OCI-LY7 (cell line): ENCODE results near the gene PPP3CA. TPM values are rescaled to one million over a fixed set of nuclear protein-coding genes. Genes with fewer than 3 reads are reported as not detected.

Experiments
- BruUV-seq: library from RNA; stranded (reverse); fragments of 400-500 nt; replicated peaks from 2 replicates; lab custom pipeline; 2021; lab: Mats Ljungman, UMichigan
- CTCF ChIA-PET: fragments of 300-600 bp; sonication (Branson Sonifier 250); formaldehyde crosslinking; loops from one replicate; lab custom pipeline; 2022; ENCODE audit warnings: antibody characterized with exemption; ENCODE audit not compliant: unreplicated experiment; lab: Charles Lee
- POLR2A ChIA-PET: fragments of 300-600 bp; sonication (Branson Sonifier 250); formaldehyde crosslinking; loops from one replicate; lab custom pipeline; 2022; ENCODE audit warnings: antibody characterized with exemption; lab: Charles Lee
- DNase-seq: peaks from one replicate; pipeline ENCODE4 v3.0.0-alpha.2; 2015; ENCODE audit warnings: low spot score
- H2AFZ ChIP-seq: fragments of 200-600 bp; sonication (generic), shearing (Covaris generic); 2 replicates; pipeline ENCODE4 v1.6.1; 2014; ENCODE audit warnings: mild to moderate bottlenecking, antibody characterized with exemption, low read length, moderate library complexity
- H3K27ac ChIP-seq: fragments of 200-600 bp; sonication (generic); 2 replicates; pipeline ENCODE4 v1.5.1; 2014; ENCODE audit warnings: mixed run types, low read depth, mild to moderate bottlenecking, moderate library complexity, low read length, inconsistent platforms; ENCODE audit not compliant: poor library complexity, severe bottlenecking
- H3K36me3 ChIP-seq: fragments of 200-600 bp; sonication (generic); 2 replicates; pipeline ENCODE4 v1.6.1; 2014; ENCODE audit warnings: mild to moderate bottlenecking, antibody characterized with exemption, low read length, moderate library complexity, mixed read lengths; ENCODE audit not compliant: insufficient read depth
- H3K4me1 ChIP-seq: fragments of 200-600 bp; sonication (generic); 2 replicates; pipeline ENCODE4 v1.5.1; 2014; ENCODE audit warnings: mild to moderate bottlenecking, low read length; ENCODE audit not compliant: insufficient read depth, poor library complexity, severe bottlenecking
- H3K4me2 ChIP-seq: fragments of 200-600 bp; sonication (generic); 2 replicates; pipeline ENCODE4 v1.6.1; 2014; ENCODE audit warnings: mild to moderate bottlenecking, low read length
- H3K4me3 ChIP-seq: fragments of 200-600 bp; sonication (generic); 2 replicates; pipeline ENCODE4 v1.5.1; 2014; ENCODE audit warnings: mild to moderate bottlenecking, low read depth, low read length; ENCODE audit not compliant: poor library complexity, severe bottlenecking
- H3K79me2 ChIP-seq: fragments of 200-600 bp; sonication (generic); 2 replicates; pipeline ENCODE4 v1.6.1; 2016; ENCODE audit warnings: low read depth, mild to moderate bottlenecking, low read length, moderate library complexity, mixed read lengths; ENCODE audit not compliant: insufficient read depth
- H3K9me2 ChIP-seq: fragments of 200-600 bp; sonication (generic); 2 replicates; pipeline ENCODE4 v1.6.1; 2016; ENCODE audit warnings: mild to moderate bottlenecking, low read length, mixed read lengths; ENCODE audit not compliant: insufficient read depth
- H3K9me3 ChIP-seq: fragments of 200-600 bp; sonication (generic); 2 replicates; pipeline ENCODE4 v1.6.1; 2014; ENCODE audit warnings: mild to moderate bottlenecking, mixed run types, low read length, mixed read lengths
- H4K20me1 ChIP-seq: fragments of 200-600 bp; sonication (generic); 2 replicates; pipeline ENCODE4 v1.6.1; 2014; ENCODE audit warnings: mild to moderate bottlenecking, antibody characterized with exemption, low read length, moderate library complexity, mixed read lengths; ENCODE audit not compliant: insufficient read depth
- EZH2phosphoT487 ChIP-seq: fragments of 200-600 bp; sonication (generic); IDR thresholded peaks from 2 replicates; pipeline ENCODE4 v1.6.1; 2018; ENCODE audit warnings: low read depth, borderline replicate concordance, mild to moderate bottlenecking, mixed run types, antibody characterized with exemption, low read length, moderate library complexity, mixed read lengths
- intact Hi-C: fragments of 100-400 bp; cut with micrococcal nuclease; formaldehyde crosslinking; loops from one replicate; pipeline ENCODE4 v1.10.0; 2022; ENCODE audit not compliant: unreplicated experiment
- total RNA-seq, 2 experiments: library from RNA; depleted of rRNA in 1 of 2; stranded (reverse); fragments of >200 nt in 1 of 2; shearing (Covaris generic) in 1 of 2; gene quantifications; 2 replicates each; pipeline ENCODE4 v1.2.3, GENCODE V29; 2014 to 2022
- TF ChIP-seq, protein P1 (sequence below): fragments of 200-600 bp; sonication (generic); conservative IDR thresholded peaks from 2 replicates; pipeline ENCODE4 v1.5.1; 2014; ENCODE audit warnings: mild to moderate bottlenecking, antibody characterized with exemption, low read length, moderate library complexity, mixed read lengths

The PPP3CA gene
- total RNA-seq, 2 experiments from 2014 or later, result 9.2 to 13.6 TPM

DNA sequence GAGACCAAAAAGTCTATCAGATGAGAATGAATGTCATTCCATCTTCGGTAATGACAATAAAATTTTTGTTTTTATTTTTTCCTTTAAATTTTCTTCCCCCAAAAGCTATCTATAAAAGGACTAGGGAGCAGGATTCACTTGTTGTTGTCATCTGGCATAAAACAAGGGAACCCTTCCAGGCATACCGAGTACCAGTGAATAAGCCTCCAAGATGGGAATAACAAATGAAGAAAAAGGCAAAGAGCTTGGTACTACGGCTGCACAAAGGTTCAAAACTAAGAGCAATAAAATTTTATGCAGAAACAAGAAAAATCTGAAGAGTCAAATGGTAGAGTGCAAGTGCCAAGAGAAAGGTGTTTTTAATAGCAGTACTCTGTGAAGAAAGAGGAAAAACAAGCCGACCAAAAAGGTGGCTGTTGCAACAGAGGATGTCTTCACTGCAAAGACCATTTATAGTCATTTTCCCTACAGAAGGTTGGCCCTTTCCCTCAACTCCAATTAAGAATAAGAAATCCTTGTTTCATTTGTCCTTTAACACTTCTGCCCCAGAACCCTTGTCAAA is 25.8 kb downstream of the PPP3CA start:
- Histone ChIP-seq H3K4me3 (no peak overlapping the region), H3K36me3 (no peaks in the 10 kb centered on the region), H3K9me2 (no peaks in the 10 kb centered on the region), H3K79me2 (no peaks in the 10 kb centered on the region), H4K20me1 (0 out of 2 replicates have a peak, but pooled peaks cover 13% of the 10 kb centered on the region), H2AFZ (no peak overlapping the region), H3K4me2 (no peak overlapping the region), H3K9me3 (no peaks in the 10 kb centered on the region), H3K27ac (no peak overlapping the region), H3K4me1 (no peaks in the 10 kb centered on the region)
- no peak for DNase-seq
- no TSS peak for BruUV-seq
- ChIA-PET CTCF (no interaction called here), POLR2A (interaction anchor here (1.3 kb wide), 1 partner anchor 20 kb away, joined by 4 read pairs; no protein-coding TSS in a partner anchor)
- TF ChIP-seq, protein P1, sequence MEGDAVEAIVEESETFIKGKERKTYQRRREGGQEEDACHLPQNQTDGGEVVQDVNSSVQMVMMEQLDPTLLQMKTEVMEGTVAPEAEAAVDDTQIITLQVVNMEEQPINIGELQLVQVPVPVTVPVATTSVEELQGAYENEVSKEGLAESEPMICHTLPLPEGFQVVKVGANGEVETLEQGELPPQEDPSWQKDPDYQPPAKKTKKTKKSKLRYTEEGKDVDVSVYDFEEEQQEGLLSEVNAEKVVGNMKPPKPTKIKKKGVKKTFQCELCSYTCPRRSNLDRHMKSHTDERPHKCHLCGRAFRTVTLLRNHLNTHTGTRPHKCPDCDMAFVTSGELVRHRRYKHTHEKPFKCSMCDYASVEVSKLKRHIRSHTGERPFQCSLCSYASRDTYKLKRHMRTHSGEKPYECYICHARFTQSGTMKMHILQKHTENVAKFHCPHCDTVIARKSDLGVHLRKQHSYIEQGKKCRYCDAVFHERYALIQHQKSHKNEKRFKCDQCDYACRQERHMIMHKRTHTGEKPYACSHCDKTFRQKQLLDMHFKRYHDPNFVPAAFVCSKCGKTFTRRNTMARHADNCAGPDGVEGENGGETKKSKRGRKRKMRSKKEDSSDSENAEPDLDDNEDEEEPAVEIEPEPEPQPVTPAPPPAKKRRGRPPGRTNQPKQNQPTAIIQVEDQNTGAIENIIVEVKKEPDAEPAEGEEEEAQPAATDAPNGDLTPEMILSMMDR, result no peak
- no peak for TF ChIP-seq EZH2phosphoT487
- intact Hi-C loops, result no loop called here

DNA sequence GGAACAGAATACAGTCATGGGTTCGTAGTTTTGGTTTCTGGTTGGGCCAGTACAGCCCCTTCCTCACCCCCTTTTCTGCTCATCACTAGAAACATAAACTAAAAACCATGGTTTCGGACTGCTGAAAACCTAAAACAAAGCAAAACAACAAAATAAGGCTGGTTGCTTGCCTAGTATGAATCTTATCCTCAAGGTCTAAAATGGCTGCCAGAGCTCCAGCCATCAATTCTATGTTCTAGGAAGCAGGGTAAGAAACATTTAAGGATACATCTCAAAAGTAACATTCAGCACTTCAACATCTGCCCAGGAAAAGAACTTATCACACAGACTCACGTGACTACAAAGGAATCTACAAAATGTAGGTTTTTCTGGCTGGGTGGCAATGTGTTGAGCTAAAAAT is 31.5 kb downstream of the PPP3CA start:
- ChIA-PET CTCF (no interaction called here), POLR2A (interaction anchor here (0.8 kb wide), 1 partner anchor 10 kb away, joined by 6 read pairs; no protein-coding TSS in a partner anchor)
- H3K4me2 ChIP-seq, result no peak overlapping the region
- H3K4me3 ChIP-seq, result no peak overlapping the region
- no peak for DNase-seq
- no peaks in the 10 kb centered on the region for H3K36me3 ChIP-seq
- intact Hi-C loops, result no loop called here
- no peak for TF ChIP-seq EZH2phosphoT487
- TF ChIP-seq, protein P1, result no peak
- H3K79me2 ChIP-seq, result no peaks in the 10 kb centered on the region
- no peak overlapping the region for H2AFZ ChIP-seq
- H3K27ac ChIP-seq, result no peak overlapping the region
- 0 out of 2 replicates have a peak, but pooled peaks cover 4% of the 10 kb centered on the region for H4K20me1 ChIP-seq
- H3K4me1 ChIP-seq, result no peaks in the 10 kb centered on the region
- no peaks in the 10 kb centered on the region for H3K9me2 ChIP-seq
- no TSS peak for BruUV-seq
- 0 out of 2 replicates have a peak, but pooled peaks cover 9% of the 10 kb centered on the region for H3K9me3 ChIP-seq

DNA sequence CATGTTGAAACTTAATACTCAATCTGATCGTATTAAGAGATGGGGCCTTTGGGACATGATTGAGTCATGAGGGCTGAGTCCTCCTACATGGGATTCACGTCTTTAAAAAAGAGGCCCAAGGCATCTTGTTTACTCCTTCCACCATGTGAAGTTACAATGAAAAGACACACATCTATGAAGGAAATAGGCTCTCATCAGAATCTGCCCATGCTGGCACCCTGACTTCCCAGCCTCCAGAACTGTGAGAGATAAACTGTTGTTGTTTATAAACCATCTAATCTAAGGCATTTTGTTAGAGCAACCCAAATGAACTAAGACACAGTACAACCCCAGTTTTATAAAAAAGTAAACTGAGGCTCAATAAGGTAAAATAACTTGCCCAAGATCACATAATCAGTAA is 32.3 kb downstream of the PPP3CA start:
- ChIA-PET POLR2A (no interaction called here), CTCF (no interaction called here)
- Histone ChIP-seq H3K4me1 (no peaks in the 10 kb centered on the region), H3K27ac (no peak overlapping the region), H4K20me1 (0 out of 2 replicates have a peak, but pooled peaks cover 2% of the 10 kb centered on the region), H3K9me3 (0 out of 2 replicates have a peak, but pooled peaks cover 9% of the 10 kb centered on the region), H3K79me2 (no peaks in the 10 kb centered on the region), H3K4me2 (no peak overlapping the region), H3K4me3 (no peak overlapping the region), H3K9me2 (no peaks in the 10 kb centered on the region), H3K36me3 (no peaks in the 10 kb centered on the region), H2AFZ (no peak overlapping the region)
- intact Hi-C loops, result no loop called here
- TF ChIP-seq, protein P1, result no peak
- TF ChIP-seq EZH2phosphoT487, result no peak
- DNase-seq, result no peak
- no TSS peak for BruUV-seq
